LHCN-M2 (cell line): ENCODE data around the gene METTL2B. TPM values are rescaled to one million over a fixed set of nuclear protein-coding genes. Genes with fewer than 3 reads are reported as not detected.

Experiments
- DNase-seq: peaks from one replicate; pipeline ENCODE4 v3.0.0-alpha.2; 2012; ENCODE audit warnings: low read depth
- polyA plus RNA-seq: library from polyadenylated mRNA; unstranded; fragments of >200 nt; gene quantifications from one replicate; pipeline ENCODE4 v1.2.1, GENCODE V29; 2012; ENCODE audit warnings: missing spikeins
- total RNA-seq: library from RNA; depleted of rRNA; stranded (reverse); fragments of >200 nt; gene quantifications from 2 replicates; pipeline ENCODE4 v1.2.3, GENCODE V29; 2014; rRNA removed

The METTL2B gene
- 49.5 and 62.6 TPM in 2 replicates for total RNA-seq
- polyA plus RNA-seq = 18.8 TPM

GRCh38 chr7:128476402-128477335, at the start of gene METTL2B:
METTL2B (plus strand) TSS chr7:128476748; CDS start chr7:128476766, 18 bp downstream.
- DNase-seq = peak; percentile 93

DNA sequence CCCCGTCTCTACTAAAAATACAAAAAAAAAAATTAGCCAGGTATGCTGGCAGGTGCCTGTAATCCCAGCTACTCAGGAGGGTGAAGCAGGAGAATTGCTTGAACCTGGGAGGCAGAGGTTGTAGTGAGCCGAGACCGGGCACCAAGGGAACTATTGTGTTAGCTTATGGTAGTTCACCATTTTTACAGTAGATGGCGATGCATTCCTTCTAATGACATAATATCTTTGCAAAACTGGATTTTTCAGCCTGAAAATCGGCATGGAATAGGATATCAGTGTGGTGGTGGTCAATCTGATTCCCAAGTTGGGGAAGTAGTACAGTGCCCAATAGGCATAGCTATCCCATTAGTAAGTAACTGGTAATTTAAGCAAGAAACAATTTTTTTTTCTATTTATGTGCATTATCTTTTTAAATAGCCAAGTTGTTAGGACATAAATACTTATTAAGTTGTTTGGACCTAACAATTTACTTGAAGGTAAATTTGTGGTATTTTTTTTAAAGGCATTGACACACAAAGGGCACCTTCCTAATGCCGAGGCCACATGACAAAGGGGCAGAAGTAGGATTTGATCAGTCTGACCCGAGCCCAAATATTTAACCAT, 49.2 kb upstream of the METTL2B start:
- DNase-seq = peak; percentile 65

DNA sequence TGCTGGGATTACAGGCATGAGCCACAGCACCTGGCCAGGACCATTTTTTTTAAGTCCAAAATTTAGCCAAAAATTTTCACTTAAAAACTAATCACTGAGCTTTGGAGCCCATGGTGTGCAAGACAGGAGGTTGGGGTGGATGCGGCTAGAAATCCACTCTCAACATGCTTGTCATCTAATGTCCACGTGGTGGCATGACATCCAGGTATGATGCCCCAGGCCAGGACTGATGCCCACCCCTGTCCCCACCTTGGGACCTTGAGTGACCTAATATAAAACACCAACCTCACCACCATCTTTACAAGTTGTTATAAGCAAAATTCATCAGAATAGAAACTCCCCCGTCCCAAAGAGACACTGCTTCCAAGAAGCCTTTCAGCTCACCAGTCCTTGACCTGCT, 46.3 kb upstream of the METTL2B start:
- no peak for DNase-seq

GRCh38 chr7:128431221-128431620, 45.3 kb upstream of the METTL2B start:
- DNase-seq = no peak

- DNase-seq = no peak
Observed at GRCh38 chr7:128431754-128432153, 44.8 kb upstream of the METTL2B start.

- DNase-seq = no peak
Observed at GRCh38 chr7:128434413-128435326, 41.9 kb upstream of the METTL2B start.

- DNase-seq = no peak
Observed at GRCh38 chr7:128435327-128435686, 41.2 kb upstream of the METTL2B start.

- DNase-seq = no peak
Observed at GRCh38 chr7:128437426-128438332, 38.9 kb upstream of the METTL2B start.

GRCh38 chr7:128442356-128442755, 34.2 kb upstream of the METTL2B start:
- DNase-seq = no peak

DNA sequence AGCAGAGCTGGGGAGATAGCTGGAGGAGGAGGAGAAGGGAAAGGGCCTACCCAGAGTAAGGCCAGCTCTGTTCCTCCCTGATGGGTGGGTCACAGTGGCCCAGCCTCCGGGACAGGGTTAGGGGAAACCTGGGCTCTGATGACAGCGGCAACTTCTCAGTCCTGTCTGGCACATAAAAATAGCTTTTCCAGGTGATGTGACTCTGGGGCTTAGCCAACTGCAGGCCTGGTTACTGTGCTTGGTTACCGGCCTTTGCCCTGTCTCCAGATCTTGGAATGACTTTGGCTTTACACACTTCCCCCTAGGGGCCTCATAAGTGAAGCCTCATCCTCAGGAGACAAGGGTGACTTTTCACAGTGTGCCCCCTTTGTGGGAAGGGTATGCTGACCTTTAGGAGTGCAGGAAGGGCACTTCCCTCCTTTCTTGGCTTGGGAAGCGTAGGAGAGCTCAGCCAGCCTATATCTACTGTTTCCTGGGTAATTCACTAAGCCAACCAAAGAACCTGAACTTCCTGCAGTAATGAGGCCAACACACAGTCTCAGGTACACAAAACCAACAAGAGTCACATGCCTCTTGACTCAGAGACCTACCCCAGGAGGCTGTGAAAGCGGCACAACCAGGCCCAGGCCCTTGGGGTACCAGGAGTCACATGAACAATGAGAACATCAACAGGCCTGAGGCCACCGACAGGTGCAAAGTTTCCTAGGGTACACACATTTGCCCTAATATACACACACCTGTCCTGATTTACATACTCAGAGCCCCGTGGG, 32.5 kb upstream of the METTL2B start:
- no peak for DNase-seq

- DNase-seq = peak; percentile 38
Observed at GRCh38 chr7:128446306-128446705, 30.2 kb upstream of the METTL2B start.

DNA sequence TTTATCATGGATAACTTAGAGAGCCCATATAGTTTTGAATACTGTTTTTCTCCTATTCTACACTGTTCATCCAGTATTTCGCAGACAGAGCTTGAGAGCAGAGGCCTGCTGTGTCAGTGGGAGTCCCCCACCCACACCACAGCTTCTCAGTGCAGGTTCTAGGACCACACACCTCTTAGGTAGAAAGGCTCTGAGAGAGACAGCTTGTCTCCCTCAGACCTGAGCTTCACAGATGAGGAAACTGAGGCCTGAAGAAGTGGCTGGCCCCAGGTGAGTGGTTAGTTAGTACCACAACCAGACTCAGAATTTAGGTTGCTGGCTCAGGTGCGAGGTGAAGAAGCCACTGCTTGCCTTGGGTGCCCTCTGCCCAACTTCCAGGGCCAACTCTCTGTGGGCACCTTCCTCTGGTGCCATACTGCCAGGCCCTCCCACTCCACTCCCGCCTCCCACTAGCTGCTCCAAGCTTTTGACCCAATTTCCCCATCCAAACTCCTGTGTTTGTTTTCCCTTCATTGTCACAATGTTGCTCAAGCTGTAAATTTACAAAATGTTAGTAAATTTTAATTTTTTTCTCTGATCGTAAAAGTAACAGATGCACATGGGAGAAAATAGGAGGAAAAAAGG, 28.5 kb upstream of the METTL2B start:
- no peak for DNase-seq

GRCh38 chr7:128448751-128449302, 27.7 kb upstream of the METTL2B start:
- no peak for DNase-seq

- no peak for DNase-seq
Observed at GRCh38 chr7:128450409-128450808, 26.1 kb upstream of the METTL2B start.

GRCh38 chr7:128450913-128451312, 25.6 kb upstream of the METTL2B start:
- no peak for DNase-seq

- DNase-seq = no peak
Observed at GRCh38 chr7:128452552-128452951, 24.0 kb upstream of the METTL2B start.

- peak; percentile 61 for DNase-seq
Observed at GRCh38 chr7:128453836-128454804, 22.4 kb upstream of the METTL2B start.
